SK-N-SH treated with all-trans-retinoic acid at 6 μM for 48 hours (cell line): ENCODE results near the gene PIGN.

ENCODE experiments used
- ARNTL ChIP-seq: fragments of 450-650 bp; formaldehyde crosslinking; IDR thresholded peaks from 2 replicates; pipeline ENCODE4 v1.5.0; 2020; ENCODE audit warnings: low read depth, mild to moderate bottlenecking, moderate library complexity, borderline replicate concordance
- BACH2 ChIP-seq: fragments of 250-450 bp; sonication (Bioruptor Pico); IDR thresholded peaks from 2 replicates; pipeline ENCODE4 v1.9.0; 2021; ENCODE audit warnings: mild to moderate bottlenecking, borderline replicate concordance
- OSR1 ChIP-seq: fragments of 250-450 bp; sonication (Bioruptor Pico); IDR thresholded peaks from 2 replicates; pipeline ENCODE4 v1.8.0; 2022; ENCODE audit warnings: moderate library complexity, mild to moderate bottlenecking, inconsistent platforms
- PPARA ChIP-seq: fragments of 250-450 bp; sonication (Bioruptor Pico); IDR thresholded peaks from 2 replicates; pipeline ENCODE4 v1.5.0; 2020; ENCODE audit warnings: mild to moderate bottlenecking, borderline replicate concordance
- RARB ChIP-seq: fragments of 250-450 bp; sonication (Bioruptor Pico); IDR thresholded peaks from 2 replicates; pipeline ENCODE4 v1.8.0; 2021; ENCODE audit warnings: mild to moderate bottlenecking, moderate library complexity
- SNAI2 ChIP-seq: fragments of 250-450 bp; sonication (Bioruptor Pico); IDR thresholded peaks from 2 replicates; pipeline ENCODE4 v1.5.0; 2020; ENCODE audit warnings: mild to moderate bottlenecking, moderate library complexity
- TOX ChIP-seq: fragments of 250-450 bp; sonication (Bioruptor Pico); IDR thresholded peaks from 2 replicates; pipeline ENCODE4 v1.8.0; 2021; ENCODE audit warnings: mild to moderate bottlenecking, moderate library complexity, borderline replicate concordance
- ZFP30 ChIP-seq: fragments of 450-650 bp; formaldehyde crosslinking; IDR thresholded peaks from 2 replicates; pipeline ENCODE4 v1.5.0; 2022; ENCODE audit warnings: mild to moderate bottlenecking, moderate library complexity
- ZNF565 ChIP-seq: fragments of 450-650 bp; formaldehyde crosslinking; conservative IDR thresholded peaks from 2 replicates; pipeline ENCODE4 v1.5.0; 2020; ENCODE audit warnings: low read depth, mild to moderate bottlenecking, moderate library complexity
- ZNF8 ChIP-seq: fragments of 450-650 bp; formaldehyde crosslinking; IDR thresholded peaks from 2 replicates; pipeline ENCODE4 v1.5.0; 2020; ENCODE audit warnings: mild to moderate bottlenecking, moderate library complexity
- TF ChIP-seq, protein P1 (sequence below): fragments of 250-450 bp; sonication (Bioruptor Pico); IDR thresholded peaks from 2 replicates; pipeline ENCODE4 v1.5.1; 2020; ENCODE audit warnings: low read depth, mild to moderate bottlenecking, moderate library complexity
- TF ChIP-seq, protein P2 (sequence below): fragments of 250-450 bp; sonication (Bioruptor Pico); IDR thresholded peaks from 2 replicates; pipeline ENCODE4 v1.8.0; 2020; ENCODE audit warnings: mild to moderate bottlenecking, moderate library complexity, borderline replicate concordance
- TF ChIP-seq, protein P3 (sequence below): fragments of 250-450 bp; sonication (Bioruptor Pico); IDR thresholded peaks from 2 replicates; pipeline ENCODE4 v1.8.0; 2021; ENCODE audit warnings: low read depth, mild to moderate bottlenecking, moderate library complexity, borderline replicate concordance

DNA sequence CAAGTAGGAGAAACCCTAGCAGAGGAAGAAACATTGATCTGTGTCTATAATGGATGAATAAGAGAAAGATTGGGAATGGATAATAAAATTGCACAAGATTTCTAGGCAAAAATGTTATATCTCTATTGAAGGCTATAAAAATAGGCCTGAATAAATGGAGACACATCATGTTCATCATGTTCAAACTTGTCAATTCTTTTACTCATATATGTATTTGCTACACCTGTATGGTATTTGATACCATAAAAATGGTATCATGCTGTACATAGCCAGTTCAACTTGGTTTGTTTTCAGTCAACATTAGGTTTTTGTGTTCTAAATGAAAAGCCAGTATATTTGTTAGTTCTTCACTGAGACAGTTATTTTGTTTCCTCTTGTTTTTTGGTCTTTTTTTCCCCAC is 161.9 kb downstream of the PIGN start:
- no peak for TF ChIP-seq ZNF8 (CRISPR knock-in tag)
- TF ChIP-seq ARNTL (CRISPR knock-in tag): no peak
- no peak for TF ChIP-seq OSR1
- no peak for TF ChIP-seq TOX (CRISPR knock-in tag)
- TF ChIP-seq SNAI2 (CRISPR knock-in tag): no peak
- TF ChIP-seq, protein P1, sequence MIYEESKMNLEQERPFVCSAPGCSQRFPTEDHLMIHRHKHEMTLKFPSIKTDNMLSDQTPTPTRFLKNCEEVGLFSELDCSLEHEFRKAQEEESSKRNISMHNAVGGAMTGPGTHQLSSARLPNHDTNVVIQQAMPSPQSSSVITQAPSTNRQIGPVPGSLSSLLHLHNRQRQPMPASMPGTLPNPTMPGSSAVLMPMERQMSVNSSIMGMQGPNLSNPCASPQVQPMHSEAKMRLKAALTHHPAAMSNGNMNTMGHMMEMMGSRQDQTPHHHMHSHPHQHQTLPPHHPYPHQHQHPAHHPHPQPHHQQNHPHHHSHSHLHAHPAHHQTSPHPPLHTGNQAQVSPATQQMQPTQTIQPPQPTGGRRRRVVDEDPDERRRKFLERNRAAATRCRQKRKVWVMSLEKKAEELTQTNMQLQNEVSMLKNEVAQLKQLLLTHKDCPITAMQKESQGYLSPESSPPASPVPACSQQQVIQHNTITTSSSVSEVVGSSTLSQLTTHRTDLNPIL (CRISPR knock-in tag): no peak
- no peak for TF ChIP-seq PPARA
- no peak for TF ChIP-seq RARB (CRISPR knock-in tag)
- TF ChIP-seq ZNF565: no peak
- TF ChIP-seq, protein P2, sequence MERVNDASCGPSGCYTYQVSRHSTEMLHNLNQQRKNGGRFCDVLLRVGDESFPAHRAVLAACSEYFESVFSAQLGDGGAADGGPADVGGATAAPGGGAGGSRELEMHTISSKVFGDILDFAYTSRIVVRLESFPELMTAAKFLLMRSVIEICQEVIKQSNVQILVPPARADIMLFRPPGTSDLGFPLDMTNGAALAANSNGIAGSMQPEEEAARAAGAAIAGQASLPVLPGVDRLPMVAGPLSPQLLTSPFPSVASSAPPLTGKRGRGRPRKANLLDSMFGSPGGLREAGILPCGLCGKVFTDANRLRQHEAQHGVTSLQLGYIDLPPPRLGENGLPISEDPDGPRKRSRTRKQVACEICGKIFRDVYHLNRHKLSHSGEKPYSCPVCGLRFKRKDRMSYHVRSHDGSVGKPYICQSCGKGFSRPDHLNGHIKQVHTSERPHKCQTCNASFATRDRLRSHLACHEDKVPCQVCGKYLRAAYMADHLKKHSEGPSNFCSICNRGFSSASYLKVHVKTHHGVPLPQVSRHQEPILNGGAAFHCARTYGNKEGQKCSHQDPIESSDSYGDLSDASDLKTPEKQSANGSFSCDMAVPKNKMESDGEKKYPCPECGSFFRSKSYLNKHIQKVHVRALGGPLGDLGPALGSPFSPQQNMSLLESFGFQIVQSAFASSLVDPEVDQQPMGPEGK (CRISPR knock-in tag): no peak
- TF ChIP-seq, protein P3, sequence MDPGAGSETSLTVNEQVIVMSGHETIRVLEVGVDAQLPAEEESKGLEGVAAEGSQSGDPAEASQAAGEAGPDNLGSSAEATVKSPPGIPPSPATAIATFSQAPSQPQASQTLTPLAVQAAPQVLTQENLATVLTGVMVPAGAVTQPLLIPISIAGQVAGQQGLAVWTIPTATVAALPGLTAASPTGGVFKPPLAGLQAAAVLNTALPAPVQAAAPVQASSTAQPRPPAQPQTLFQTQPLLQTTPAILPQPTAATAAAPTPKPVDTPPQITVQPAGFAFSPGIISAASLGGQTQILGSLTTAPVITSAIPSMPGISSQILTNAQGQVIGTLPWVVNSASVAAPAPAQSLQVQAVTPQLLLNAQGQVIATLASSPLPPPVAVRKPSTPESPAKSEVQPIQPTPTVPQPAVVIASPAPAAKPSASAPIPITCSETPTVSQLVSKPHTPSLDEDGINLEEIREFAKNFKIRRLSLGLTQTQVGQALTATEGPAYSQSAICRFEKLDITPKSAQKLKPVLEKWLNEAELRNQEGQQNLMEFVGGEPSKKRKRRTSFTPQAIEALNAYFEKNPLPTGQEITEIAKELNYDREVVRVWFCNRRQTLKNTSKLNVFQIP: no peak
- TF ChIP-seq BACH2 (CRISPR knock-in tag): no peak
- no peak for TF ChIP-seq ZFP30
